ENCODE data around the gene PTPRT.

PTPRT gene

DNA sequence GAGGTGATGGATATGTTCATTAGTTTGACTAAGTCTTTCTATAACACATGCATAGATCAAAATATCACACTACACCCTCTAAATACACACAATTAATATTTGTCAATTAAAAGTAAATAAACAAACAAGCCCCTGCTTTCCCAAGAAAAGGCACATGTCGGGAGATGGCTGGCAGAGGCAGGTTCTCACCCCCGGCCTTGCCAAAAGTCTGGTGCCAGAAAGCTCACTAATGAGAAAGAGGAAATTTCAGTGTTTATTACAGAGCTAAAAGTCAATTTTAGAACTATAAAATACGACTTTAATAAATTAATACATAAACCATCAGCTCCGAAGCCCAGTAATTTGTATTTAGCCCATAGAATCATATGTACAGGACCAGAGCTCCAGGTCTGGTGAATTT is 404.7 kb downstream of the PTPRT start (continued):
- TF ChIP-seq, protein P1, sequence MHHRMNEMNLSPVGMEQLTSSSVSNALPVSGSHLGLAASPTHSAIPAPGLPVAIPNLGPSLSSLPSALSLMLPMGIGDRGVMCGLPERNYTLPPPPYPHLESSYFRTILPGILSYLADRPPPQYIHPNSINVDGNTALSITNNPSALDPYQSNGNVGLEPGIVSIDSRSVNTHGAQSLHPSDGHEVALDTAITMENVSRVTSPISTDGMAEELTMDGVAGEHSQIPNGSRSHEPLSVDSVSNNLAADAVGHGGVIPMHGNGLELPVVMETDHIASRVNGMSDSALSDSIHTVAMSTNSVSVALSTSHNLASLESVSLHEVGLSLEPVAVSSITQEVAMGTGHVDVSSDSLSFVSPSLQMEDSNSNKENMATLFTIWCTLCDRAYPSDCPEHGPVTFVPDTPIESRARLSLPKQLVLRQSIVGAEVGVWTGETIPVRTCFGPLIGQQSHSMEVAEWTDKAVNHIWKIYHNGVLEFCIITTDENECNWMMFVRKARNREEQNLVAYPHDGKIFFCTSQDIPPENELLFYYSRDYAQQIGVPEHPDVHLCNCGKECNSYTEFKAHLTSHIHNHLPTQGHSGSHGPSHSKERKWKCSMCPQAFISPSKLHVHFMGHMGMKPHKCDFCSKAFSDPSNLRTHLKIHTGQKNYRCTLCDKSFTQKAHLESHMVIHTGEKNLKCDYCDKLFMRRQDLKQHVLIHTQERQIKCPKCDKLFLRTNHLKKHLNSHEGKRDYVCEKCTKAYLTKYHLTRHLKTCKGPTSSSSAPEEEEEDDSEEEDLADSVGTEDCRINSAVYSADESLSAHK (tag by site-specific recombination; IDR thresholded peaks at IDR 0.05) = no peak

DNA sequence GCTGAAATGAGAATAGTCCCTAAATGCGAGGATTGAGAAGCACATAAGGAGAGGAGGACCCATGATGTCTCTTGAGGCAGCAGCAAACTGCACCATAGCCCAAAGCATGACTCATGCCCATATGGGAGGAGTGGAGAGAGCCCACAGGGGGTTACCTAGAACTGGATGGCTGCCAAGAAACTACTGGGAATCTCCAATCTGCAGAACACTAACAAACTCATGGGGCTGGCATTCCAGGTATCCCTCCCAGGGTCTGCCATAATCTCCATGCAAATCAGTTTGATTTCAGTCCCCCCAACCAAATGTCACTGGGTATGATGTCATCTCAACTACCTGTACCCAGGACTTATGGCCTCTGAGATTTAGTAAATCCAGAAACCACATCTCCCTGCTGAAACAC is 410.5 kb downstream of the PTPRT start:
- Histone ChIP-seq H3K4me1 (ENCODE audit: control insufficient read depth, insufficient read depth, low read length) (no peaks in the 10 kb centered on the region), H3K4me3 (ENCODE audit: low read depth, low read length) (no peak overlapping the region), H3K9me3 (ENCODE audit: control insufficient read depth, insufficient read depth, low read depth, low read length) (no peaks in the 10 kb centered on the region), H3K36me3 (ENCODE audit: control insufficient read depth in 2 of 2, insufficient read depth in 1 of 2, low read length in 2 of 2) (no peaks in the 10 kb centered on the region), H3K27ac (ENCODE audit: extremely low read depth, low read depth, low read length) (no peak overlapping the region)
- TF ChIP-seq GLIS1 (tag by site-specific recombination; IDR thresholded peaks at IDR 0.05) (peak; percentile 17; the same call in 1 of the 2 replicates), ZNF140 (tag by site-specific recombination; IDR thresholded peaks at IDR 0.05) (no peak)
- CTCF ChIA-PET = no interaction called here
- POLR2A ChIA-PET = interaction anchor here (0.6 kb wide), 1 partner anchor 233 kb away, joined by 3 read pairs; no protein-coding TSS in a partner anchor

DNA sequence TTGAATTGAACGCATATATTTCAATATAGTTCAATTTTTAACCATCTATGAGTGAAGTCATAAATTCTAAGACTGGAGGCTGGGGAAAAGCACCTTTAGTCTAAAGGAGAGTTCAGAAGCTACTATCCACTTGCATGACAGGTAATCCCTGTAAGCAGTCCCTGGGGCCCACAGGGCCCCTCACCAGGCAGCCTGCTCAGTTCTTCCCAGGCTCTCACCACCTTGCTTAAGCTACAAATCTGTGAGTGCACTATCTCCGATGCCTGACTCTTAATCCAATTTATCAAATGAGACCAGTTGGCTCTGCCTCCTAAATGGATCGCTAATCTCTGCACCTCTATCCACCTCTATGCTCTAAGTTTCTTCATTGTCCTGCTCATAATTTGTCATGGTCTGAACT is 413.8 kb downstream of the PTPRT start:
- Histone ChIP-seq H3K36me3 (ENCODE audit: control insufficient read depth in 2 of 2, insufficient read depth in 1 of 2, low read length in 2 of 2) (no peaks in the 10 kb centered on the region), H3K9me3 (ENCODE audit: control insufficient read depth, insufficient read depth, low read depth, low read length) (no peaks in the 10 kb centered on the region), H3K4me1 (ENCODE audit: control insufficient read depth, insufficient read depth, low read length) (no peaks in the 10 kb centered on the region), H3K27ac (ENCODE audit: extremely low read depth, low read depth, low read length) (no peak overlapping the region), H3K4me3 (ENCODE audit: low read depth, low read length) (no peak overlapping the region)
- POLR2A ChIA-PET = no interaction called here
- CTCF ChIA-PET = no interaction called here
- TF ChIP-seq ZNF2 (tag by site-specific recombination; IDR thresholded peaks at IDR 0.05) = no peak
- no peak for TF ChIP-seq ZBTB8A (tag by site-specific recombination; IDR thresholded peaks at IDR 0.05)
- no peak for TF ChIP-seq ZNF768 (tag by site-specific recombination; IDR thresholded peaks at IDR 0.05)
- TF ChIP-seq PRDM1 (tag by site-specific recombination; IDR thresholded peaks at IDR 0.05) = no peak
- no peak for TF ChIP-seq ZSCAN16 (tag by site-specific recombination; IDR thresholded peaks at IDR 0.05)
- no peak for TF ChIP-seq ZNF214 (tag by site-specific recombination; IDR thresholded peaks at IDR 0.05; ENCODE audit: borderline replicate concordance)
- no peak for TF ChIP-seq ZNF510 (tag by site-specific recombination; IDR thresholded peaks at IDR 0.05; ENCODE audit: insufficient replicate concordance)
- no peak for TF ChIP-seq ZFHX2 (tag by site-specific recombination; conservative IDR thresholded peaks at IDR 0.05)
- TF ChIP-seq, protein P2, sequence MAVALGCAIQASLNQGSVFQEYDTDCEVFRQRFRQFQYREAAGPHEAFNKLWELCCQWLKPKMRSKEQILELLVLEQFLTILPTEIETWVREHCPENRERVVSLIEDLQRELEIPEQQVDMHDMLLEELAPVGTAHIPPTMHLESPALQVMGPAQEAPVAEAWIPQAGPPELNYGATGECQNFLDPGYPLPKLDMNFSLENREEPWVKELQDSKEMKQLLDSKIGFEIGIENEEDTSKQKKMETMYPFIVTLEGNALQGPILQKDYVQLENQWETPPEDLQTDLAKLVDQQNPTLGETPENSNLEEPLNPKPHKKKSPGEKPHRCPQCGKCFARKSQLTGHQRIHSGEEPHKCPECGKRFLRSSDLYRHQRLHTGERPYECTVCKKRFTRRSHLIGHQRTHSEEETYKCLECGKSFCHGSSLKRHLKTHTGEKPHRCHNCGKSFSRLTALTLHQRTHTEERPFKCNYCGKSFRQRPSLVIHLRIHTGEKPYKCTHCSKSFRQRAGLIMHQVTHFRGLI (tag by site-specific recombination; IDR thresholded peaks at IDR 0.05) = no peak
- TF ChIP-seq ZNF48 (tag by site-specific recombination; IDR thresholded peaks at IDR 0.05) = no peak
- no peak for TF ChIP-seq MEIS1 (CRISPR knock-in tag; IDR thresholded peaks at IDR 0.05; ENCODE audit: borderline replicate concordance)
- no peak for TF ChIP-seq ZNF10 (tag by site-specific recombination; IDR thresholded peaks at IDR 0.05)
- no peak for TF ChIP-seq YY1 (tag by site-specific recombination; IDR thresholded peaks at IDR 0.05)
- TF ChIP-seq, protein P3, sequence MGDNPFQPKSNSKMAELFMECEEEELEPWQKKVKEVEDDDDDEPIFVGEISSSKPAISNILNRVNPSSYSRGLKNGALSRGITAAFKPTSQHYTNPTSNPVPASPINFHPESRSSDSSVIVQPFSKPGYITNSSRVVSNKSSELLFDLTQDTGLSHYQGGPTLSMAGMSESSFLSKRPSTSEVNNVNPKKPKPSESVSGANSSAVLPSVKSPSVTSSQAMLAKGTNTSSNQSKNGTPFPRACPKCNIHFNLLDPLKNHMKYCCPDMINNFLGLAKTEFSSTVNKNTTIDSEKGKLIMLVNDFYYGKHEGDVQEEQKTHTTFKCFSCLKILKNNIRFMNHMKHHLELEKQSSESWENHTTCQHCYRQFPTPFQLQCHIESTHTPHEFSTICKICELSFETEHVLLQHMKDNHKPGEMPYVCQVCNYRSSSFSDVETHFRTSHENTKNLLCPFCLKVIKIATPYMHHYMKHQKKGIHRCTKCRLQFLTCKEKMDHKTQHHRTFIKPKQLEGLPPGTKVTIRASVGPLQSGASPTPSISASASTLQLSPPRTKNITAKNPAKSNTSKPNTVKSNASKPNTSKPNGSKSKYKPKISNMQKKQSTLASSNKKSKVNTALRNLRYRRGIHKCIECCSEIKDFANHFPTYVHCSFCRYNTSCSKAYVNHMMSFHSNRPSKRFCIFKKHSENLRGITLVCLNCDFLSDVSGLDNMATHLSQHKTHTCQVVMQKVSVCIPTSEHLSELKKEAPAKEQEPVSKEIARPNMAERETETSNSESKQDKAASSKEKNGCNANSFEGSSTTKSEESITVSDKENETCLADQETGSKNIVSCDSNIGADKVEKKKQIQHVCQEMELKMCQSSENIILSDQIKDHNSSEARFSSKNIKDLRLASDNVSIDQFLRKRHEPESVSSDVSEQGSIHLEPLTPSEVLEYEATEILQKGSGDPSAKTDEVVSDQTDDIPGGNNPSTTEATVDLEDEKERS (tag by site-specific recombination; IDR thresholded peaks at IDR 0.05) = no peak
- no peak for TF ChIP-seq ZNF529 (tag by site-specific recombination; IDR thresholded peaks at IDR 0.05; ENCODE audit: insufficient replicate concordance)
- TF ChIP-seq, protein P4, sequence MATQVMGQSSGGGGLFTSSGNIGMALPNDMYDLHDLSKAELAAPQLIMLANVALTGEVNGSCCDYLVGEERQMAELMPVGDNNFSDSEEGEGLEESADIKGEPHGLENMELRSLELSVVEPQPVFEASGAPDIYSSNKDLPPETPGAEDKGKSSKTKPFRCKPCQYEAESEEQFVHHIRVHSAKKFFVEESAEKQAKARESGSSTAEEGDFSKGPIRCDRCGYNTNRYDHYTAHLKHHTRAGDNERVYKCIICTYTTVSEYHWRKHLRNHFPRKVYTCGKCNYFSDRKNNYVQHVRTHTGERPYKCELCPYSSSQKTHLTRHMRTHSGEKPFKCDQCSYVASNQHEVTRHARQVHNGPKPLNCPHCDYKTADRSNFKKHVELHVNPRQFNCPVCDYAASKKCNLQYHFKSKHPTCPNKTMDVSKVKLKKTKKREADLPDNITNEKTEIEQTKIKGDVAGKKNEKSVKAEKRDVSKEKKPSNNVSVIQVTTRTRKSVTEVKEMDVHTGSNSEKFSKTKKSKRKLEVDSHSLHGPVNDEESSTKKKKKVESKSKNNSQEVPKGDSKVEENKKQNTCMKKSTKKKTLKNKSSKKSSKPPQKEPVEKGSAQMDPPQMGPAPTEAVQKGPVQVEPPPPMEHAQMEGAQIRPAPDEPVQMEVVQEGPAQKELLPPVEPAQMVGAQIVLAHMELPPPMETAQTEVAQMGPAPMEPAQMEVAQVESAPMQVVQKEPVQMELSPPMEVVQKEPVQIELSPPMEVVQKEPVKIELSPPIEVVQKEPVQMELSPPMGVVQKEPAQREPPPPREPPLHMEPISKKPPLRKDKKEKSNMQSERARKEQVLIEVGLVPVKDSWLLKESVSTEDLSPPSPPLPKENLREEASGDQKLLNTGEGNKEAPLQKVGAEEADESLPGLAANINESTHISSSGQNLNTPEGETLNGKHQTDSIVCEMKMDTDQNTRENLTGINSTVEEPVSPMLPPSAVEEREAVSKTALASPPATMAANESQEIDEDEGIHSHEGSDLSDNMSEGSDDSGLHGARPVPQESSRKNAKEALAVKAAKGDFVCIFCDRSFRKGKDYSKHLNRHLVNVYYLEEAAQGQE (tag by site-specific recombination; IDR thresholded peaks at IDR 0.05) = no peak
